ENCODE results near the gene PURB.
"Not testable (repeated sequence)": the region's sequence is repeated elsewhere in the genome, so short reads cannot be mapped to it uniquely, and the experiment has no call there.

PURB gene

DNA sequence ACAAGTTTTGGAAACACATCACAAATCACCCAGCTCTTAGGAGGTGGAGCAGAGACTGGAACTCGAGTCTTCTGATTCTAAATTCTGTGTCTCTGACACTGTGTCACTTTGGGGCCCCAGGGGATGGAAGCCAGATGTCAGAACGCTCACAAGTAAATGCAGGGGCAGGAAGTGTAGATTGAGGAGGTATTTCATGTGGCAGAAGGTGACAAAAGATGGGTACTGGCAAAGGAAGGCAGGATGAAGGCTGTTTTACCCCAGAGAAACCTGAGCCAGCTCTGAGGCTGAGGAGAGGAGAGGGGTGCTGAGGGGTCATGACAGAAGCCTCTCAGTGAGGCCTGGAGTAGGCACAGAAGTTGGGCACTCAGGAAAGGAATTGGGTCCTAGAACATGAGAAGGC, 6.0 kb upstream of the PURB start:
- peak in 3 of 5 donors; percentile 14 to 55 (median 32) for DNase-seq

DNA sequence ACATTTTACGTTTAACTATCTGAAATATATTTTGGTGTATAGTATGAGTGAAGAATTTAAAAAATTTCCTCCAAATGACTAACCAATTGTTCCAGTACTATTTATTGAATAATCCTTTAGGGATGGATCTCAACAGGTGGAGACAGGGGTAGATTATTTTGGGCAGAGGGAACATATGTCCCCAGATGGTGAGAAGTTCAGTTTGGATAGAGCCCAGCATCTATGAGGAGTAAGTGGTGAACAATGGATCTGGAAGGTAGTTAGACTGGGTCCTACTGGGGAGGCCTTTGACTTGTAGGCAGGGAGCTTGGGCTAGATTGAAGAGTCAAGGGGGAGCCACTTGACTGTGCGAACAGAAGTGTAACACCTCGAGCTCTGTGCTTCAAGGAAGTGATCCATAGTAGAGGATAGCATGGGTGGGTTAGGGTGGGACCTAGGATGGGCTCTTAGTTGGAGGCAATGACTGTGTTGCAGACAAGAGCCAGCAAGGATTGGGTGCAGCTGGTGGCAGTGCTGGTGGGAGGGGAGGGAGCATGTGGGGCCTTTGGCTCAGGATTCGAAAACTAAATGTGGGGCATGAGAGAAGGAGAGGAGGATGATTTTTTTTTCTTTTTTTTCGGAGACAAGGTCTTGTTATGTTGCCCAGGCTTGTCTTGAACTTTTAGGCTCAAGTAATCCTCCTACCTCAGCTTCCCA, 3.9 kb upstream of the PURB start:
- DNase-seq = no peak

GRCh38 chr7:44887293-44887692, 2.0 kb upstream of the PURB start:
- no peak for DNase-seq

DNA sequence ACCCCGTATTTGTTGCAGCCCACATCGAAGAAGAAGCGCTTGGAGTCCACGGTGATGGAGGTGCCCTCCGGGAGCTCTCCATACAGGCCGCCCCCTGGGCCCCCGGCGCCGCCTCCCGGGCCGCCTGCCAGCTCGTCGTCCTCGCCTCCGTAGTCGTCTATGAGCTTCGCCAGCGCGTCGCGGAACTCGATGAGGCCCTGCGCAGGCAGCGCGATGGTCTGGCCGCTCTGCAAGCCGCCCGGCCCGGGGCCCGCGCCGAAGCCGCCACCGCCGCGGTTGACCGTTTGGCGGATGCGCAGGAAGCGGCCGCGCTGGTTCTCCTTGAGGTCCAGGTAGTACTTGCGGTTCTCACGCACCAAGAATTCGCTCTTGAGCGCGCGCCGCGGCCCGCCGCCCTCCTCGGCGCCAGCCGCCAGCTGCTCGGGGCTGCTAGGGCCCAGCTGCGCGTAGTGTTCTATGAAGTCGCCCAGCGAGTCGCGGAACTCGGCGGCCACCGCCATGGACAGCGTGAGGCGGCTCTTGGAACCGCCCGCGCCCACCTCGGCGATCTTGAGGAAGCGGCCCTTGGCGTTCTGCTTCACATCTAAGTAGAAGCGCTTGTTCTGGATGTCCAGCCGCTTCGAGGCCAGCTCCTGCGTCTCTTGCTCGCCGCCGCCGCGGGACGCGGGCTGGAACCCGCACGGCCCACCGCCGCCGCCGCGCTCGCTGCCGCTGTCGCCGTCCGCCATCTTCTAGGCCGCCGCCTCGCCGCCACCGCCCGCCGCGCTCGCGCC, 523 bp downstream of the PURB start:
- peak in 4 of 5 donors; percentile 35 to 60 (median 45) for DNase-seq

DNA sequence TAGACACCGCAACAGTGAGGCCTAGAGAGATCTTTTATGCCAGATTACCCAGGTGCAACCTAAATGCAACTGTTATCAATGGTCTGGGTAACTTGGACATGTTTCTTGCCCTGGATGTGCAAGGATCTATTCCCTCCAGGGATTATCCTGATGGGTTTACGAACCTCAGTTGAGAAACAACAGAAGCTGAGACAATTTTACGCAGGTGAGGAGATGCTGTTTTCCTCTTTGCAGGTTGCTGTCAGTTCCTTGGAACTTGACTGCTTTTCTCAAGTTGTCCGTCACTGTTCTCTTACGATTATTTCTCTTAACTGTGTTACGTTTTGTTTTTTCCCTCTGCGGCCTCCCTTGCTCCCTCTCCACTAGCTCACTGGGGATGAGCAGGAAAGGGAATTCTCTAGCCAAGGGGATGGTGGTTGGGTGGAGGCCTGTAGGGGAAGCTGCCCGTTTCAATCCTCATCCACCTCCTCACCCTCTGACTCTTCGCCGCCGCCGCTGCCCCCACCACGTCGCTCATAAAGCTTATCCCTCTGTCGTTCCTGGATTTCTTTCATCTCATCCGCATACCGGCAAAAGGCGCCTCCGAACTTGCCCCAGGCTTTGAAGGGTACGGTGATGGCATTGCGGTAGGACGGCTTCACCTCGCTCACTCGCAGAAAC, 1.2 kb downstream of the PURB start:
- DNase-seq = no peak

GRCh38 chr7:44882899-44883298, 2.4 kb downstream of the PURB start:
- no peak for DNase-seq

- DNase-seq = no peak
These were observed 3.7 kb downstream of the PURB start for GRCh38 chr7:44881610-44882009.

- DNase-seq = no peak
These were observed 4.2 kb downstream of the PURB start for GRCh38 chr7:44881066-44881600.

DNA sequence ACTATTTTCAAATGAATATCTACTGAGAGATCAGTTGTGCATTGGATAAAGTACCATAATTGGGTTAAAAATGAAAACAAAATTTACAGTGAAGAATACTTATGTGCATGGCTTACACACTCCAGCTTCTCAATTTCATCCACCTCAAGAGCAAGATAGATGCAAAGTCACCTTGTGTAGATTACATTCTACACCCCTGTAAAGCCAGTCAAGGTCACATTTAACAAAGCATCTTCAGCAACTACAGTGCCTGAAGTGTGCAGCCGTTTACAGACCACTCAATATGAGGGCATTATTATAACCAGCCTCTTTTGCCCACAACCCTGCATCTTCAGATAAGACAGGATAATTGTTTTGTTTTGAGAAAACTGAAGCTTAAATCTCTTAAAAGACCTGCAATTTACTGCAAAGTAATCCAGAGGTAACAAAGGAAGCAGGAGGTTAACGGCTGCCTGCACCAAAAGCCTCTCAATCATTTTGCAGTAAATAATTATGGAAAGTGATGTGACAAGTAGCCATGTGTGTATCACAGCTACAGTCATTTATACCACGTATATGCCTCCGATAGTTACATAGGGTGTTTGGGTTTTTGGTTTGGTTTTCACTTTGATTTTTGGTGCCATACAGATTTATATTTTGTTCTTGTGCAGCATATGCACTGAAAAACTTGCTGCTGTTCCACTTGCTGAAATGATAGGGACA, 4.9 kb downstream of the PURB start:
- DNase-seq = no peak

- DNase-seq = no peak
These were observed 8.9 kb downstream of the PURB start for GRCh38 chr7:44876393-44876792.

GRCh38 chr7:44875241-44875640, 10.1 kb downstream of the PURB start:
- no peak for DNase-seq

- DNase-seq = no peak
These were observed 12.5 kb downstream of the PURB start for GRCh38 chr7:44872787-44873186.

GRCh38 chr7:44871918-44872317, 13.4 kb downstream of the PURB start:
- not testable (repeated sequence) for DNase-seq

- not testable (repeated sequence) for DNase-seq
These were observed 14.6 kb downstream of the PURB start for GRCh38 chr7:44870780-44871179.

DNA sequence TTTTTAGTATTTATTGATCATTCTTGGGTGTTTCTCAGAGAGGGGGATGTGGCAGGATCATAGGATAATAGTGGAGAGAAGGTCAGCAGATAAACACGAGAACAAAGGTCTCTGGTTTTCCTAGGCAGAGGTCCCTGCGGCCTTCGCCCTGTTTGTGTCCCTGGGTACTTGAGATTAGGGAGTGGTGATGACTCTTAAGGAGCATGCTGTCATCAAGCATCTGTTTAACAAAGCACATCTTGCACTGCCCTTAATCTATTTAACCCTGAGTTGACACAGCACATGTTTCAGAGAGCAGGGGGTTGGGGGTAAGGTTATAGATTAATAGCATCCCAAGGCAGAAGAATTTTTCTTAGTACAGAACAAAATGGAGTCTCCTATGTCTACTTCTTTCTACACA, 15.0 kb downstream of the PURB start:
- not testable (repeated sequence) for DNase-seq

DNA sequence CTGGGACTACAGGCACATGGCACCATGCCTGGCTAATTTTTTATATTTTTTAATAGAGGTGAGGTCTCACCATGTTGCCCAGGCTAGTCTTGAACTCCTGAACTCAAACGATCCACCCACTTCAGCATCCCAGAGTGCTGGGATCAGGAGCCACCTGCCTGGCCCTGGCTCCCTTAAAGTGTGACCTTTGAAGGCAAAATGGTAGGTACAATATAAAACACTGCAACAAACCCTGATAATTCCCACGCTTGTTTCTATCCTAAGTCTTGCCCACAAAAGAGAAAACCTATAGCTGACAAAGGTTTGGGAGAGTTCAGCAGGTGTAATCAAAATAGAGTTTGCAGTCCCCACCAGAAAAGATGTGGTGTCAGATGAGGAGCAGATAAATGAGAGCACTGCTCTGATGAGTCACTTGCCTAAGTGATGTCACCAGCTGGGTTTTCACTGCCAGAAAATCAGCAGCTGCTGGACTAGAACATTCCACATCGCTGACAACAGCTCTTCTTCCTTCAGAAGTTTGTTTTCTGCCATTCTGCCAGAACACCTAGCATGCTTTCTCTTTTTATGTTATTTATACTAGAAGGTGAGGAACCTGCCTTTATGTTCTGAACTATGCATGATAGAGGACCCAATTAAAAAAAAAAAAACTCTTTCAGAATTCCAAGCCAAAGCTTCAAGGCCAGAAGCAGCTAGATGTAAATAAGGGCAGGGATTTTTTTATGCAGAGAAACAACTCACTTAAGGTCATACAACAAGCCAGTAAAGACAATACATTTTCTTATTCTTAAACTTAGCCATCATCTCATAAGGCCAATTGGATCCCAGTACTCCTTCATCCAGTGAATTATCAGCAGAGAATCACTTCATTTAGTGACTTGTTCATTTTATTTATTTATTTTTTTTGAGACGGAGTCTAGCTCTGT, 18.0 kb downstream of the PURB start:
- no peak for DNase-seq

DNA sequence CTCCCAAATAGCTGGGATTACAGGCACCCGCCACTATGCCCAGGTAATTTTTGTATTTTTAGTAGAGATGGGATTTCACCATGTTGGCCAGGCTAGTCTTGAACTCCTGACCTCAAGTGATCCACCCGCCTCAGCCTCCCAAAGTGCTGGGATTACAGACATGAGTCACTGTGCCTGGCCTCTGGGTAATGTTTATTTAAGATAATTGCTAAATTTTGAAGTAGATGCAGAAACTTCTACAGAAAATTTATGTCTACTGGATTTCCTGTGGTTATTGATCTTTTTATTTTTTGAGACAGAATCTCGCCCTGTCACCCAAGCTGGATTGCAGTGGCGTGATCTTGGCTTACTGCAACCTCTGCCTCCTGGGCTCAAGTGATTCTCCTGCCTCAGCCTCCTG, 23.4 kb downstream of the PURB start:
- not testable (repeated sequence) for DNase-seq

DNA sequence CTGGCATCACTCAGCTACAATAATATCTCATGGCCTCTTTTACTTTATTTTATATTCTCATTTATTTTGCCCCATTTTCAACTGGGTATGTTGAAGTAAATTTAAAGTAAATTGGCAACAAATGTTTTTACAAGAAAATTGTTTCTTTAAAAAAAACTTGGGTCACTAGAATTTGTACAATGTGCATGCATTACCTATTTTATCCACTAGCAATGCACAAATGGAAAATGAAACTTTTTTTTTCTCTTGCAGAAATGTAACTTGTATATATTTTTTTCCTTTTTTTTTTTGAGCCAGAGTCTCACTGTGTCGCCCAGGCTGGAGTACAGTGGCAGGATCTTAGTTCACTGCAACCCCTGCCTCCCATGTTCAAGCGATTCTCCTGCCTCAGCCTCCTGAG, 27.2 kb downstream of the PURB start:
- DNase-seq = no peak

DNA sequence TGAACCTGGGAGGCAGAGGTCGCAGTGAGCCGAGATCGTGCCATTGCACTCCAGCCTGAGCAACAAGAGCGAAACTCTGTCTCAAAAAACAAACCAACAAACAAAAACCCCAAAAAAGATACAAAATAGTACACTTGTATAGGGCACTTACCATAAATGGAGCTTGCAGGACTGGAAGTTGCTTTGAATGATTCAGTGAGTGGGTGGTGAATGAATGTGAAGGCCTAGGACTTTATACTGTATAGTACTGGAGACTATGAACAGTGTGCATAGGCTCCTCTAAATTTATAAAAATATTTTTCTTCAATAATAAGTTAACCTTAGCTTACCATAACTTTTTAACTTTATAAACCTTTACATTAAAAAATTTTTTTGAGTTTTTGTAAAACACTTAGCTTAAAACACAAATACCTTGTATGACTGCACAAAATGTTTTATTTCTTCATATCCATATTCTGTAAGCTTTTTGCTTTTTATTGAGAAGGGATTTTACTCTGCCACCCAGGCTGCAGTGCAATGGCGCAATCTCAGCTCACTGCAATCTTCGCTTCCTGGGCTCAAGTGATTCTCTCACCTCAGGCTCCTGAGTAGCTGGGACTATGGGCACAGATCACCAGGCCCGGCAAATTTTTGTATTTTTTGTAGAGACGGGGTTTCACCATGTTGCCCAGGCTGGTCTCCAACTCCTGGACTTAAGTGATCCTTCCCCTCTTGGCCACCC, 30.5 kb downstream of the PURB start:
- DNase-seq = no peak

- DNase-seq = peak in 1 of 5 donors; percentile 48
These were observed 31.9 kb downstream of the PURB start for GRCh38 chr7:44853391-44853790.

DNA sequence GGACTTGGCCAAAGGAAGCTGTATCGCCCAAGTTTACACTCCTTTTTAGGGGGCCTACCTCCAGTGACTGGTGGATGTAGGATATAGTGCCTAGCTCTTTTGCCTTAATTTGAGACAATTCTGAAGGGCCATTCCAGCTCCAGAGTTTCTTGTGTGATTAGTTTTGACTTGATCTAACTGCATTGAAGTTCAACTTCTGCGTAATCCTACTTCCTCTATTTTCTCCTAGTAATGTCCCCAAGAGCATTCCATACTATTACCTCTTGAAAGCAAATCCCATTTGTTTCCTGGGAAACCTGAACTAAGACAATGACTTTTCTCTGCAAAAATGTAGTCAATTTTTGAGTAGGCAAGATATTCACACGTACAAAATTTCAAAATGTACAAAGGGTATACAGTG, 32.7 kb downstream of the PURB start:
- DNase-seq = no peak
